Ectodermal cell (in vitro differentiated cells): ENCODE measurements around the gene RPS15.

Source experiments
- H3K27ac ChIP-seq: 2 replicates; pipeline ENCODE4 v1.7.0; 2013; ENCODE audit warnings: mild to moderate bottlenecking, low read depth, low read length; ENCODE audit not compliant: insufficient read depth, poor library complexity, severe bottlenecking
- H3K27me3 ChIP-seq: 2 replicates; pipeline ENCODE4 v1.7.0; 2013; ENCODE audit warnings: mild to moderate bottlenecking, low read length; ENCODE audit not compliant: insufficient read depth, control insufficient read depth, poor library complexity, severe bottlenecking
- H3K36me3 ChIP-seq: one replicate; pipeline ENCODE4 v1.7.0; 2013; ENCODE audit warnings: low read length; ENCODE audit not compliant: control insufficient read depth, insufficient read depth
- H3K4me1 ChIP-seq: one replicate; pipeline ENCODE4 v1.7.0; 2013; ENCODE audit warnings: low read length; ENCODE audit not compliant: control insufficient read depth, insufficient read depth
- H3K4me3 ChIP-seq: 2 replicates; pipeline ENCODE4 v1.7.0; 2013; ENCODE audit warnings: low read depth, low read length, control low read depth; ENCODE audit not compliant: insufficient read depth
- H3K9me3 ChIP-seq: 2 replicates; pipeline ENCODE4 v1.7.0; 2013; ENCODE audit warnings: mild to moderate bottlenecking, low read length, moderate library complexity; ENCODE audit not compliant: control insufficient read depth
- WGBS, 2 experiments: methylation state at CpG; one replicate each; pipeline ENCODE4 v1.1.7; 2013; ENCODE audit warnings: missing lambda C conversion rate in 2 of 2; 5-methylcytosine and 5-hydroxymethylcytosine counted together

Gene RPS15

DNA sequence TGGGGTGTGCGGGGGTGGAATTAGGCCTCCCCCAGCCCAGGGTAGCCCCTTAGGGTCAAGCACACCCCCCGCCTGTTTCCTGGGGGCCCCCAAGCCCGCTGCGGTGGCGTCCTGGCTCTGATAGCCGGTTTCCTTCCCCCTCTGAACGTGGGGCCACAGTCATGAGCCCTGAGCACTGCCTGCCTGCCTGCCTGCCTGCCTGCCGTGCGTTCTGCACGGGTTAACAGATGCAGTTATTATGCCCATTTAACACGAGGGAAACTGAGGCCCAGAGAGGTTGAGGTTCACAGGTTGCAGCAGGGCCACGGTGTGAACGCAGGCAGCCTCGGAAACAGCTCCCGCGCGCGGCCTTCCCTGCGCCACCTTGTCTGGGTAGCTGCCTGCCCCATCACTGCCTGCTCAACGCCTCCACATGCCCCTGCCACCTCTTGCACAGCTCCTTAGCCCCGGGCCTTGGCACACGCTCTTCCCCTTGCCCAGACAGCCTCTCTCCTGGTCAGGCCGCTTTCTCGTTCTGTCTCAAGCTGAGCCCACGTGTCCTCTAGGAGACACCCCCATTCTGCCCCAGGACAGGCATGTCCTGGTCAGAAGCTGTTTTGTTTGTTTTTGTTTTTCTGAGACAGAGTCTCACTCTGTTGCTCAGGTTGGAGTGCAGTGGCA is 35.7 kb upstream of the RPS15 start:
- 90% methylated on average over 25 of the region's 25 CpGs for WGBS, 2 experiments
- H3K27me3 ChIP-seq: peaks cover 4% of the 10 kb centered on the region
- H3K9me3 ChIP-seq: no peaks in the 10 kb centered on the region
- H3K36me3 ChIP-seq: no peaks in the 10 kb centered on the region
- H3K27ac ChIP-seq: no peak overlapping the region
- H3K4me3 ChIP-seq: no peak overlapping the region
- H3K4me1 ChIP-seq: no peaks in the 10 kb centered on the region

GRCh38 chr19:1406774-1407527 is 31.2 kb upstream of the RPS15 start:
- H3K4me1 ChIP-seq: peaks cover 28% of the 10 kb centered on the region
- no peaks in the 10 kb centered on the region for H3K9me3 ChIP-seq
- 1% methylated on average over 72 of the region's 72 CpGs for WGBS, 2 experiments
- H3K27ac ChIP-seq: no peak overlapping the region
- H3K27me3 ChIP-seq: no peaks in the 10 kb centered on the region
- no peaks in the 10 kb centered on the region for H3K36me3 ChIP-seq
- H3K4me3 ChIP-seq: peak overlapping the region; percentile 92

GRCh38 chr19:1407528-1408299 is 30.5 kb upstream of the RPS15 start, which contains the start of gene DAZAP1:
Gene DAZAP1 (plus strand): TSS chr19:1407586. CDS start chr19:1407774, 188 bp downstream.
- H3K9me3 ChIP-seq: no peaks in the 10 kb centered on the region
- H3K36me3 ChIP-seq: no peaks in the 10 kb centered on the region
- H3K4me1 ChIP-seq: peaks cover 28% of the 10 kb centered on the region
- peak within 1 kb of the TSS; percentile 92 for H3K4me3 ChIP-seq
- H3K27ac ChIP-seq: no peak within 1 kb of the TSS
- WGBS, 2 experiments: 0% methylated on average over 121 of the region's 121 CpGs
- H3K27me3 ChIP-seq: no peaks in the 10 kb centered on the region

- no peaks in the 10 kb centered on the region for H3K36me3 ChIP-seq
- H3K27me3 ChIP-seq: no peaks in the 10 kb centered on the region
- H3K4me1 ChIP-seq: peaks cover 28% of the 10 kb centered on the region
- peak overlapping the region; percentile 92 for H3K4me3 ChIP-seq
- no peak overlapping the region for H3K27ac ChIP-seq
- H3K9me3 ChIP-seq: no peaks in the 10 kb centered on the region
- 2% methylated on average over 69 of the region's 69 CpGs for WGBS, 2 experiments
These were observed 29.6 kb upstream of the RPS15 start for GRCh38 chr19:1408300-1409203.

- peaks cover 28% of the 10 kb centered on the region for H3K4me1 ChIP-seq
- no peaks in the 10 kb centered on the region for H3K36me3 ChIP-seq
- H3K27me3 ChIP-seq: no peaks in the 10 kb centered on the region
- WGBS, 2 experiments: 87 to 88% methylated on average over 33 of the region's 33 CpGs
- peak overlapping the region; percentile 92 for H3K4me3 ChIP-seq
- H3K27ac ChIP-seq: no peak overlapping the region
- no peaks in the 10 kb centered on the region for H3K9me3 ChIP-seq
These were observed 28.8 kb upstream of the RPS15 start for GRCh38 chr19:1409204-1410005.

DNA sequence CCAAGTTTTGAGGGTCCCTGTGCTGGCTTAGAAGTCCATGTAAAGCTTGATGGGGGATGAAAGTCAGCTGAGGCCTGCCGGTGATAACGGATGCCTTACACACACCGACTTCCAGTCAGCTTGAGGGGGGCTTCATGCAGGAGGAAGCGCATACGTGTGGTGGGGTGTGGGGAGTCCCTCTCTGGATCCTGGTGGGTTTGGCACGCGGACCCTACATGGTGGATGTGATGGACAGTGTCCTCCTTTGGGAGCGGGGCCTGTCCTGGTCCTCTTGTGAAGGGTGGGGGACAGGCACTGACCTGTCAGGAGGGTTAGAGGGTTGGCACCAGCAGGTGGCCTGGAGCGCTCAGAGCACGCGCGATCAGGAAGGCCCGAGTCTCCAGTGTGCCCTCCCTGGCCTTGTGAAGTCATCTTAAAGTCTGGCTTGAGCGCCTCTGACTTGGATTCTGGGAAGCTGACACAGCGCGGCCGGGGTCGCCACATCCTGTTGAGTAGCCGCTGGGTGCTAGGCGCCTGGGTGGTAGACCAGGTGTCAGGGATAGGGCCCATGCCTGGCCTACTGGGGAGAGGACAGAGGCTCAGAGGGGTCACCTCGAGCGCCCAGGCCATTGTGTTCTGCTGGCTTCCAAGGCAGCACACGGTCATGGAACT is 27.9 kb upstream of the RPS15 start:
- Histone ChIP-seq H3K4me3 (no peak overlapping the region), H3K27ac (no peak overlapping the region), H3K27me3 (no peaks in the 10 kb centered on the region), H3K9me3 (no peaks in the 10 kb centered on the region), H3K36me3 (no peaks in the 10 kb centered on the region), H3K4me1 (peaks cover 28% of the 10 kb centered on the region)
- 91 to 94% methylated on average over 23 of the region's 23 CpGs for WGBS, 2 experiments

- no peak overlapping the region for H3K27ac ChIP-seq
- H3K36me3 ChIP-seq: no peaks in the 10 kb centered on the region
- H3K27me3 ChIP-seq: no peaks in the 10 kb centered on the region
- no peaks in the 10 kb centered on the region for H3K9me3 ChIP-seq
- H3K4me3 ChIP-seq: no peak overlapping the region
- peaks cover 32% of the 10 kb centered on the region for H3K4me1 ChIP-seq
- WGBS, 2 experiments: 94 to 95% methylated on average over 9 of the region's 9 CpGs
These were observed 27.4 kb upstream of the RPS15 start for GRCh38 chr19:1410789-1411188.

DNA sequence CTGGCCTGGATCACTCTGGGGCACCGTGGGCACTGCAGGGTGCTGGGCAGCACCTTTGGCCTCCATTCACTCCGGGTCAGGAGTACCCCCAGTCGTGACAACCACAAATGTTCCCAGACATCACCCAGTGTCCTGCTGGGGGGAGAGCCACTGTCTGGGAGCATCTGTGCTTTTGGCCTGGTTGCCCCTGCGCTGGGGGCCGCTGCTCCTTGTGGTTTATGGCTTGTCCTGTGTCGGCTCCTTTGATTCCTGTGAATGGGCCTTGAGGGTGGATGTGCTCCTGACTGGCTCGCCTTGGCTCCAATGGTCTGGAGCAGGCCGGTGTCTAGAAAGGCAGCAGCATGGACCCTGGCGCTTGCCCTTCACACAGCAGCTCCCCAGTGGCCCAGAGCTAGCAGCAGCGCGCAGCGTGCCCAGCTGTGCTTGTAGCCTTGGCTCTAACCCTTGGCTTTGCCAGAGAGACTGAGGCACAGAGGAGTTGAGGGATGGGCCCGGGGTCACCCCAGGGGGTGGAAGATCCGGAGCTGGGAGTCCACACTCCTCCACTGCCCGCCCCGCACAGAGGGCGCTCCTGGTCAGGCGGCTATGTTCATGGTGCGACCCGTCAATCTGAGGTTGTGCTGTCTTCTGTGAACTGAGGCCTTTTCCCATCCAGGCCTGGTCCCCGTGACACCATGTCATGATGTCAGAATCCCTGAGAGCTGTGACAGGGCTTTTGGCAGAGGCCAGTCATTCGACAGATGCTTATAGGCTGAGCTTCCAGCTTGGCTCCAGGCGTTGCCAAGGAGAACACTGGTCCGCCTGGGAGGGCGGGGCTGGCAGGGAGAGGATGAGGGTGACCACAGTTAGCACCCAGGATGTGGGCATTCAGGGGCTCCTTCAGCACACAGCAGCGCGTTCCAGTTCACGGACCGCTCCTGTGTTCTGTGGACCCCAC is 26.7 kb upstream of the RPS15 start:
- Histone ChIP-seq H3K4me1 (peaks cover 40% of the 10 kb centered on the region), H3K27ac (no peak overlapping the region), H3K27me3 (no peaks in the 10 kb centered on the region), H3K36me3 (no peaks in the 10 kb centered on the region), H3K9me3 (no peaks in the 10 kb centered on the region), H3K4me3 (no peak overlapping the region)
- WGBS, 2 experiments: 90 to 92% methylated on average over 29 of the region's 29 CpGs
